ENCODE measurements around the gene KCNJ5.

DNA sequence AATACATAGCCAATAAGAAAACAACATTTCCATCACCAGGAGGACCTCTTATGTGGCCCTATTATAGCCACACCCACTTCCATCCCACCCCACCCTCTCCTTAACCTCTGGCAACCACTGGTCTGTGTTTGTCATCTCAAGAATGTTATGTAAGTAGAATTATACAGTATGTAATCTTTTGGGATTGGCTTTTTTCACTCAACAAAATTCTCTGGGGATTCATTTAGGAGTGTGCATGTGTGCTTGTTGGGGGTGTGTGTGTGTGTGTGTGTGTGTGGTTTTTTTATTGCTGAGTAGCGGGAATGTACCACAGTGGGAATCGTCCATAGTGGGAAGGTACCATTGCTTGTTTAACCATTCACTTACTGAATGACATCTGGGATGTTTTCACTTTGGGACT is 5.2 kb downstream of the KCNJ5 start:
- TF ChIP-seq MYC (IDR thresholded peaks at IDR 0.05; ENCODE audit: borderline replicate concordance, low read length) (no peak), POLR2A (IDR thresholded peaks at IDR 0.05; ENCODE audit: low read length) (no peak), HDAC2 (IDR thresholded peaks at IDR 0.05) (no peak), RFX5 (IDR thresholded peaks at IDR 0.05) (no peak), RCOR1 (IDR thresholded peaks at IDR 0.05; ENCODE audit: low read depth, low read length) (no peak), KDM1A (IDR thresholded peaks at IDR 0.05; ENCODE audit: low read depth) (no peak), ZFP36 (IDR thresholded peaks at IDR 0.05; ENCODE audit: borderline replicate concordance, partially characterized antibody) (no peak), CEBPB (IDR thresholded peaks at IDR 0.05) (no peak)
- TF ChIP-seq, protein P1, sequence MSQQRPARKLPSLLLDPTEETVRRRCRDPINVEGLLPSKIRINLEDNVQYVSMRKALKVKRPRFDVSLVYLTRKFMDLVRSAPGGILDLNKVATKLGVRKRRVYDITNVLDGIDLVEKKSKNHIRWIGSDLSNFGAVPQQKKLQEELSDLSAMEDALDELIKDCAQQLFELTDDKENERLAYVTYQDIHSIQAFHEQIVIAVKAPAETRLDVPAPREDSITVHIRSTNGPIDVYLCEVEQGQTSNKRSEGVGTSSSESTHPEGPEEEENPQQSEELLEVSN (IDR thresholded peaks at IDR 0.05; ENCODE audit: borderline replicate concordance, low read depth), result no peak
- TF ChIP-seq, protein P2, sequence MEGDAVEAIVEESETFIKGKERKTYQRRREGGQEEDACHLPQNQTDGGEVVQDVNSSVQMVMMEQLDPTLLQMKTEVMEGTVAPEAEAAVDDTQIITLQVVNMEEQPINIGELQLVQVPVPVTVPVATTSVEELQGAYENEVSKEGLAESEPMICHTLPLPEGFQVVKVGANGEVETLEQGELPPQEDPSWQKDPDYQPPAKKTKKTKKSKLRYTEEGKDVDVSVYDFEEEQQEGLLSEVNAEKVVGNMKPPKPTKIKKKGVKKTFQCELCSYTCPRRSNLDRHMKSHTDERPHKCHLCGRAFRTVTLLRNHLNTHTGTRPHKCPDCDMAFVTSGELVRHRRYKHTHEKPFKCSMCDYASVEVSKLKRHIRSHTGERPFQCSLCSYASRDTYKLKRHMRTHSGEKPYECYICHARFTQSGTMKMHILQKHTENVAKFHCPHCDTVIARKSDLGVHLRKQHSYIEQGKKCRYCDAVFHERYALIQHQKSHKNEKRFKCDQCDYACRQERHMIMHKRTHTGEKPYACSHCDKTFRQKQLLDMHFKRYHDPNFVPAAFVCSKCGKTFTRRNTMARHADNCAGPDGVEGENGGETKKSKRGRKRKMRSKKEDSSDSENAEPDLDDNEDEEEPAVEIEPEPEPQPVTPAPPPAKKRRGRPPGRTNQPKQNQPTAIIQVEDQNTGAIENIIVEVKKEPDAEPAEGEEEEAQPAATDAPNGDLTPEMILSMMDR (IDR thresholded peaks at IDR 0.05), result no peak
- TF ChIP-seq, protein P3, sequence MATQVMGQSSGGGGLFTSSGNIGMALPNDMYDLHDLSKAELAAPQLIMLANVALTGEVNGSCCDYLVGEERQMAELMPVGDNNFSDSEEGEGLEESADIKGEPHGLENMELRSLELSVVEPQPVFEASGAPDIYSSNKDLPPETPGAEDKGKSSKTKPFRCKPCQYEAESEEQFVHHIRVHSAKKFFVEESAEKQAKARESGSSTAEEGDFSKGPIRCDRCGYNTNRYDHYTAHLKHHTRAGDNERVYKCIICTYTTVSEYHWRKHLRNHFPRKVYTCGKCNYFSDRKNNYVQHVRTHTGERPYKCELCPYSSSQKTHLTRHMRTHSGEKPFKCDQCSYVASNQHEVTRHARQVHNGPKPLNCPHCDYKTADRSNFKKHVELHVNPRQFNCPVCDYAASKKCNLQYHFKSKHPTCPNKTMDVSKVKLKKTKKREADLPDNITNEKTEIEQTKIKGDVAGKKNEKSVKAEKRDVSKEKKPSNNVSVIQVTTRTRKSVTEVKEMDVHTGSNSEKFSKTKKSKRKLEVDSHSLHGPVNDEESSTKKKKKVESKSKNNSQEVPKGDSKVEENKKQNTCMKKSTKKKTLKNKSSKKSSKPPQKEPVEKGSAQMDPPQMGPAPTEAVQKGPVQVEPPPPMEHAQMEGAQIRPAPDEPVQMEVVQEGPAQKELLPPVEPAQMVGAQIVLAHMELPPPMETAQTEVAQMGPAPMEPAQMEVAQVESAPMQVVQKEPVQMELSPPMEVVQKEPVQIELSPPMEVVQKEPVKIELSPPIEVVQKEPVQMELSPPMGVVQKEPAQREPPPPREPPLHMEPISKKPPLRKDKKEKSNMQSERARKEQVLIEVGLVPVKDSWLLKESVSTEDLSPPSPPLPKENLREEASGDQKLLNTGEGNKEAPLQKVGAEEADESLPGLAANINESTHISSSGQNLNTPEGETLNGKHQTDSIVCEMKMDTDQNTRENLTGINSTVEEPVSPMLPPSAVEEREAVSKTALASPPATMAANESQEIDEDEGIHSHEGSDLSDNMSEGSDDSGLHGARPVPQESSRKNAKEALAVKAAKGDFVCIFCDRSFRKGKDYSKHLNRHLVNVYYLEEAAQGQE (IDR thresholded peaks at IDR 0.05), result no peak
- TF ChIP-seq, protein P4, sequence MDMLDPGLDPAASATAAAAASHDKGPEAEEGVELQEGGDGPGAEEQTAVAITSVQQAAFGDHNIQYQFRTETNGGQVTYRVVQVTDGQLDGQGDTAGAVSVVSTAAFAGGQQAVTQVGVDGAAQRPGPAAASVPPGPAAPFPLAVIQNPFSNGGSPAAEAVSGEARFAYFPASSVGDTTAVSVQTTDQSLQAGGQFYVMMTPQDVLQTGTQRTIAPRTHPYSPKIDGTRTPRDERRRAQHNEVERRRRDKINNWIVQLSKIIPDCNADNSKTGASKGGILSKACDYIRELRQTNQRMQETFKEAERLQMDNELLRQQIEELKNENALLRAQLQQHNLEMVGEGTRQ (IDR thresholded peaks at IDR 0.05), result no peak
- TF ChIP-seq, protein P5, sequence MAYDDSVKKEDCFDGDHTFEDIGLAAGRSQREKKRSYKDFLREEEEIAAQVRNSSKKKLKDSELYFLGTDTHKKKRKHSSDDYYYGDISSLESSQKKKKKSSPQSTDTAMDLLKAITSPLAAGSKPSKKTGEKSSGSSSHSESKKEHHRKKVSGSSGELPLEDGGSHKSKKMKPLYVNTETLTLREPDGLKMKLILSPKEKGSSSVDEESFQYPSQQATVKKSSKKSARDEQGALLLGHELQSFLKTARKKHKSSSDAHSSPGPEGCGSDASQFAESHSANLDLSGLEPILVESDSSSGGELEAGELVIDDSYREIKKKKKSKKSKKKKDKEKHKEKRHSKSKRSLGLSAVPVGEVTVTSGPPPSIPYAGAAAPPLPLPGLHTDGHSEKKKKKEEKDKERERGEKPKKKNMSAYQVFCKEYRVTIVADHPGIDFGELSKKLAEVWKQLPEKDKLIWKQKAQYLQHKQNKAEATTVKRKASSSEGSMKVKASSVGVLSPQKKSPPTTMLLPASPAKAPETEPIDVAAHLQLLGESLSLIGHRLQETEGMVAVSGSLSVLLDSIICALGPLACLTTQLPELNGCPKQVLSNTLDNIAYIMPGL (CRISPR knock-in tag; IDR thresholded peaks at IDR 0.05; ENCODE audit: borderline replicate concordance), result no peak

Data from A549 (cell line).